Measurements from ENCODE around the gene APBA3.

APBA3 gene, protein sequence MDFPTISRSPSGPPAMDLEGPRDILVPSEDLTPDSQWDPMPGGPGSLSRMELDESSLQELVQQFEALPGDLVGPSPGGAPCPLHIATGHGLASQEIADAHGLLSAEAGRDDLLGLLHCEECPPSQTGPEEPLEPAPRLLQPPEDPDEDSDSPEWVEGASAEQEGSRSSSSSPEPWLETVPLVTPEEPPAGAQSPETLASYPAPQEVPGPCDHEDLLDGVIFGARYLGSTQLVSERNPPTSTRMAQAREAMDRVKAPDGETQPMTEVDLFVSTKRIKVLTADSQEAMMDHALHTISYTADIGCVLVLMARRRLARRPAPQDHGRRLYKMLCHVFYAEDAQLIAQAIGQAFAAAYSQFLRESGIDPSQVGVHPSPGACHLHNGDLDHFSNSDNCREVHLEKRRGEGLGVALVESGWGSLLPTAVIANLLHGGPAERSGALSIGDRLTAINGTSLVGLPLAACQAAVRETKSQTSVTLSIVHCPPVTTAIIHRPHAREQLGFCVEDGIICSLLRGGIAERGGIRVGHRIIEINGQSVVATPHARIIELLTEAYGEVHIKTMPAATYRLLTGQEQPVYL

GRCh38 chr19:3761382-3762129 lies at the start of gene APBA3:
Gene APBA3 (minus strand): TSS chr19:3761692. CDS start chr19:3760264, 1,428 bp downstream.
- DNase-seq (ENCODE audit: low spot score) = peak; percentile 94

GRCh38 chr19:3810708-3811355 lies 49.3 kb upstream of the APBA3 start:
- DNase-seq (ENCODE audit: low spot score) = no peak

GRCh38 chr19:3809881-3810707 lies 48.6 kb upstream of the APBA3 start:
- no peak for DNase-seq (ENCODE audit: low spot score)

DNA sequence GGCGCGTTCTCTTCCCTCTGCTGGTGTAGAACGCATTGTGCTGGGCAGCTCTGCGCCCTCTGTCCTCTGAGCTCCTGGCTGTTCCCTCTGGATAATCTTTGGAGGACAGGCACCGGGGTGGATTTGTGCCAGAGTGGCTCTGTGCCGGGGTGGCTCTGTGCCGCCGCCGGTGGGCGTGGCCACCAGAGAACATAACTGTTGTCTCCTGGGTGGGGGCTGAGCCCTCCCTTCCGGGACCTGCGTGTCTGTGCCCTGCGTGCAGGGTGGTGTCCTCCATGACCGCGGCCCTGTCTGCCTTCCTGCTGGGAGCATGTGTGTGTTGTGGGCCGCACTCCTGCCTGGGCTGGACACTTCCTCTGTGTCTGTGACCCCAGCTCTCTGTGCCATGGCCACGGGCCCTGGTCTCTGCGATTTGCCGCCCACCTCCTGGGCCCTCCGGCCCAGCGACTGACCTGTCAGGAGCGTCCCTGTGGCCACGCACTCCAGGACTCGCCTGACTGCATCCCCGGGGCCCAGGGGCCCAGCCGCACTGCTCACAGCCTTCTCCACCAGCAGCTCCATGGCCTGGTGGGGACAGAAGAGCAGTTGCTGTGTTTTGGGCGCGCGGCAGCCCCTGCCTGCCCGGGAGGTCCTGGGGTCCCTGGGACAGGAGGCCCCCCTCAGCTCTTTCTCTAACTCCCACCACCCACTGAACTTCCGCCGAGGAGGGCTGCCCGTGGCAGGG lies 47.1 kb upstream of the APBA3 start:
- no peak for DNase-seq (ENCODE audit: low spot score)

GRCh38 chr19:3807574-3808354 lies 46.3 kb upstream of the APBA3 start:
- no peak for DNase-seq (ENCODE audit: low spot score)

DNA sequence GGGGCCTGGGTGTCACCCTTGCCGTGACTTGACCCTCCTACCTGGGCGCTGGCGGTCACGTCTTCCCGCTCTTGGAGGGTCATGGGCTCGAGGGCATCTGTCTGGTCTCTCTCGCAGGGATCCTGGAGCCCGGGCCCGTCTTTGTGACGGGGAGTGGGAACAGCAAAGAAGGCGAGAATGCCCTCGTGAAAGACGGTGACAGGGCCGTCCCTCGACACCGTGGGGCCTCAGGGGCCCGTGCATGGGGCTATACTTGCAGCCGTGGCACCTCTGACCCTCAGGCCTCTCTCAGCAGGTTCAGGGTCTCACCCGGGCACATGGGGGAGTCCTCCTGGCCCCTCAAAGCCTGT lies 45.6 kb upstream of the APBA3 start:
- DNase-seq (ENCODE audit: low spot score) = no peak

- DNase-seq (ENCODE audit: low spot score) = no peak
Measured at GRCh38 chr19:3805859-3806258, 44.4 kb upstream of the APBA3 start.

GRCh38 chr19:3804429-3804828 lies 42.9 kb upstream of the APBA3 start:
- no peak for DNase-seq (ENCODE audit: low spot score)

GRCh38 chr19:3803986-3804385 lies 42.5 kb upstream of the APBA3 start:
- no peak for DNase-seq (ENCODE audit: low spot score)

DNA sequence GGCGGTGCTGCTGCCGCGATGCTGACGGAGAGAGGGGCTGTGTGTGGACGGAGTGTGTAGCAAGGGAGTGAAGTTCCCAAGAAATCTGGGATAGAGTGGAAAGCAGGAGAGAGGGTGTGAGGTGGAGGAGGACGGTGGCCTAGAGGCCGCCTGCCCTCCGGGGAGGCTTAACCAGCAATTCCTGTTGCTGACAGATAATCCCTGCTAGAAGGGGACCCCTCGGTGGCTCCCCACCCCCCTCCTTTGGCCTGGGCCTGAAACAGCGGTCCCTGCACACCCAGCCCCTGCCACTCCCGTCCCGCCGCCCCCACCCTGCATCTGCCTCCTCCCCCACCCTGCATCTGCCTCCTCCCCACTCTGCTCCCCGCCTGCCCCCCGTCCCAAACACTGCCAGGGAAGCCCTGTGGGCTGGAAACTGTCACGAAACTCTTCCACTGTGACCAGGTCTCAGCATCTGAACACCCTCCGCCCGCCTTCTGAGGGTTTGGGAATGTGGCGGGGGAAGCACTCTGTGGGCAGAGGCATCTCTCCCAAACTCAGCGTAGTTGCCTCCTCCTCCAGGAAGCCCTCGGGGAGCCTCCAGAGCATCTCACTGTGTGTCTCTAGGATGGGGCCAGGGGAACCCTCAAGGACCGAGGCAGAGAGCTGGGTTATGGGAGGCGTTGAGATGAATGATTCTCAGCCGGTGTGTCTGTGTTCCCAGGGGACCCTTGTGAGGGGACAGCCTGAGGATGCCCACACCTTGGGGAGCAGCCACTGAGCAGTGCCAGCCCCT lies 41.8 kb upstream of the APBA3 start:
- DNase-seq (ENCODE audit: low spot score) = no peak

DNA sequence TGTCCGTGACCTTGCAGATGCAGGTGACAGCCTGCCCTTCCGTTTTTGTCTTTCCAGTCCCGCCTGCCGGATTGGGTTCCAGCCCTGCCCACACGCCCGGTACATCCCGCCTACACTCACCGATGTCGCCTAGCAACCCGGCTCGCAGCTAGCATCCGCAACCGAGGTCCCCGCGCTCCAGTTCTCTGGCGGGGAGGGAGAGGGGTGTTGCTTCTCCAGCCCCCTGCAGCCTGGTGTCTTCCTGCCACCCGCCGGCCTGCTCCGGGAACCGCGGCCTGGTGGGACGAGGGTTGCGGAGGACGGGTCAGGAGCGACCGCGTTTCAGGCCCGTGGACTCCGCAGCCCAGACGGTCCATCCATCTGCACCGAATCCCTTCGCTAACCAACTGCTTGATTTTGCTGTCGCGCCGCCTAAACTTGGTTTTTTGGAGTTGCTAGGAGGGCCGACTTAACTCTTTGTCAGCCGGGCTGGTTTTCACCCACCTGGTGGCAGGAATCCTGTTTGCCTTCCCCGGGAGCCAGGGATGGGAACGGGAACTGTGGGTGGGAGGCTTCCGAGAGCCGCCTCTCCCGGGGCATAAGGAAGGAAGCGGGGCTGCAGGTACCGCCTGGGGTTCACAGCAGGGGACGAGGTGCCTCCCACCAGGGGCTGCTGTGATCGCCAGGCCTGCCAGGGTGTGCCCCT lies 40.1 kb upstream of the APBA3 start:
- DNase-seq (ENCODE audit: low spot score) = no peak

GRCh38 chr19:3800996-3801395 lies 39.5 kb upstream of the APBA3 start:
- DNase-seq (ENCODE audit: low spot score) = no peak

DNA sequence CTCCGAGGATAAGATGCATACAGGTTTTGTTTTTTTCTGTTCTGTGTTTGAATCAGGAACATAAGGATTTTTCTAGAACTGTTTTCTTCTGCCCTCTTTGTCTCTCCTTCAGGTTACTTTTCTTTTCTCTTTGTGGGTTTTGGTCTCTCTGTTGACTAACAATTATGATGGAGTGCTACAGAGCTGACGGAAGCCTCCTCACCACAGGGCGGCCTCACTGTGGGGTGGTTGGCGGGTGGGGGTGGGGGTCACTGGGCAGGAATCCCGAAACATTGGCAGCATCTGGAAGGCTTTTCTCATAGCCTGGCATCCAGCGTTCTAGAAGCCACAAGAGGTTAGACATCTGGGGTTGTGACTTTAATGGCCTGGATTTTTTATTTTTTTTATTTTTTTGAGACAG lies 36.6 kb upstream of the APBA3 start:
- DNase-seq (ENCODE audit: low spot score) = no peak

- DNase-seq (ENCODE audit: low spot score) = no peak
Measured at GRCh38 chr19:3796358-3796757, 34.9 kb upstream of the APBA3 start.

DNA sequence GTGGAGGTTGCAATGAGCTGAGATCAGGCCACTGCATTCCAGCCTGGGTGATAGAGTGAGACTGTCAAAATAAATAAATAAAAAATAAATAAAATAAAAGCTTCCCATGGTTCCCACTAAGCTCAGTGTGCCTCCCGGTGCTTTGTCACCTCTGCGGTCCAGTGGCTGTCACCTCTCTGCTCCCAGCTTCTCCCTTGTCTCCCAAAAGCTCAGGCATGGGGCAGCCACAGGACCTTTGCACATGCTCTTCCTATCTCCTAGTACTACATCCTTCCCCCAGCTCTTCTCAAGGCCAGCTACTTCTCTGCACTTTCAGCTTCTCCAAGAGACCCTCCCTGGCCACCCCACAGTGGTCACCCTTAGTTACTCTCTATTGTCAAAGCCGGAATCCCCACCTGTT lies 32.3 kb upstream of the APBA3 start:
- no peak for DNase-seq (ENCODE audit: low spot score)

GRCh38 chr19:3792114-3792513 lies 30.6 kb upstream of the APBA3 start:
- DNase-seq (ENCODE audit: low spot score) = peak; percentile 12

DNA sequence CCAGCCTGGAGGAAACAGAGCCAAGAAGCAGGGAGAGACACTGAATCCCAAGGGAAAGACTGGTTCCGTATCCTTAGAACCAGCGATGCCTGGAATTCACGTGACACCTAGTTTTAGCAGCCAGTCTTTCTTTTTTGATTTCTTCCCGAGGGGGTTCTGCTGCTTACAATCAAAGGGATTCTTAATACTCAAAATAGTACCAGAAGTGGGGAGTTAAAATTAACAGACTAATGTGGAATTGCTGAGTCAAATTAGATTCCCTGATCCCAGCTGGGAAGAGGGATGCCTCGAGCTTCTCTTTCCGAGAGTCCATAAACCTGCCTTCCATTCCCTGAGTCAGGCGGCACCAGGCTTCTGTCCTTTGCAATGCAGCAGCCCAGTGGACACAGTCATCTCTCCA lies 29.4 kb upstream of the APBA3 start:
- no peak for DNase-seq (ENCODE audit: low spot score)

DNA sequence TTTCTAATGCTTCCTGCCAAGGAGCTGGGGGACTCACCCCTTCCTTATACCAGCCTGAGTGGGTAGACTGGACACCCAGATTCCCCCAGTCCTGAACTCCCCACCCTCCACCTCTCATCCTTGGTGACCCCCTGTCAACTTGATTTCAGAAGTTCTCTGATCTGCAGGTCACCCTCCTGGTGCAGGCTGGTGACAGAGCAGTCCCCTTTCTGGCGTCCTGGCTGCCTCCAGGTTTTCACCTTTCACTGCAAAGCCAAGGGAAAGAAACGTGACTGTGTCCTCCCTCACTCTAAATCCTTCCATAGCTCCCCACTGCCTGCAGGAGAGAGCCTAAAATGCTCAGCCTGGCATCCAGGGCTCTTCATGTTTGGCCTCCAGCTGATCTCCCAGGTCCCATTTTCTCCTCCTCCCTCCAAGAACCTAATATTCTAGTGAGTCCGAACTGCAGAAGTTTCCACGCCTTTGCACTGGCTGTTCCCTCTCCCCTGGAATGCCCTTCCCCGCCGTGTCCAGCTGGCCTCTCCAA lies 28.8 kb upstream of the APBA3 start:
- DNase-seq (ENCODE audit: low spot score) = no peak

All from RKO (cell line).